ENCODE measurements around the gene ADSS1.

DNA sequence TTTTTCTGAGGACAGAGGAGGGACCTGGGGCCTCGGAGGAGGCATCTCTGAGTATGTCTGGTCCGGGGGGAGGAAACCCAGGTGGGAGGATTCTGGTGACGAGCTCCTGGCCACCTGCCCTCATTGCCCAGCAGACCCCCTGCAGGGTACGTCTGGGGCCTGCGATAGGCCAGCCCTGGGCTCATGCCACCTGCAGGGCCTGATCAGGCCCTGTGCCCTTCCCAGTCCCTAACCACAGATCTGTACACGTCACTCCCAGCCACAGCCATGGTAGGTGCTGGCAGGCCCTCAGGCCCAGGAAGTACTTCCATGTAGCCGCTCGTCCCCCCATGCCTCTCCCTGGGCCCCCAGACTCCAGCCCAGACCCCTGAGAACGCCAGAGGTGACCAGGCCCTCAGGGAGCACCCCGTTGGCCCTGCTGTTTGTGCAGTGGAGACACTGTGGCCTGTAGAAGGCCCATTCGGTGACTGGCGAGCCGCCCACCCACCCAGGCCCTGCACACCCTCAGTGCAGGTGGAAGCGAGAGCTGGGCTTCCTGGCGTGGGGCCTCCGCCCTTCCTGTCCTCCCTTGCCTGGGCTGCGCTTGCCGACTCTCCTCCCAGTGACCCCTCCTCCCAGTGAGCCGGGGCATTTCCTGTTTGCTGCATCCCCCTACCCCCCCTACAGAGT, 28.9 kb upstream of the ADSS1 start:
- TF ChIP-seq EP300 (IDR thresholded peaks at IDR 0.05) = no peak
- TF ChIP-seq, protein P1, sequence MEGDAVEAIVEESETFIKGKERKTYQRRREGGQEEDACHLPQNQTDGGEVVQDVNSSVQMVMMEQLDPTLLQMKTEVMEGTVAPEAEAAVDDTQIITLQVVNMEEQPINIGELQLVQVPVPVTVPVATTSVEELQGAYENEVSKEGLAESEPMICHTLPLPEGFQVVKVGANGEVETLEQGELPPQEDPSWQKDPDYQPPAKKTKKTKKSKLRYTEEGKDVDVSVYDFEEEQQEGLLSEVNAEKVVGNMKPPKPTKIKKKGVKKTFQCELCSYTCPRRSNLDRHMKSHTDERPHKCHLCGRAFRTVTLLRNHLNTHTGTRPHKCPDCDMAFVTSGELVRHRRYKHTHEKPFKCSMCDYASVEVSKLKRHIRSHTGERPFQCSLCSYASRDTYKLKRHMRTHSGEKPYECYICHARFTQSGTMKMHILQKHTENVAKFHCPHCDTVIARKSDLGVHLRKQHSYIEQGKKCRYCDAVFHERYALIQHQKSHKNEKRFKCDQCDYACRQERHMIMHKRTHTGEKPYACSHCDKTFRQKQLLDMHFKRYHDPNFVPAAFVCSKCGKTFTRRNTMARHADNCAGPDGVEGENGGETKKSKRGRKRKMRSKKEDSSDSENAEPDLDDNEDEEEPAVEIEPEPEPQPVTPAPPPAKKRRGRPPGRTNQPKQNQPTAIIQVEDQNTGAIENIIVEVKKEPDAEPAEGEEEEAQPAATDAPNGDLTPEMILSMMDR (IDR thresholded peaks at IDR 0.05) = no peak
